OCI-M1 (cell line): ENCODE data around the gene NOTCH1.

Experiments used
- DNase-seq: peaks from one replicate; lab custom pipeline; 2025; lab: John Stamatoyannopoulos, UW

The NOTCH1 gene

GRCh38 chr9:136484153-136485048 lies 61.4 kb downstream of the NOTCH1 start:
- peak; percentile 9 for DNase-seq

GRCh38 chr9:136483589-136484152 lies 62.2 kb downstream of the NOTCH1 start:
- peak; percentile 95 for DNase-seq

- peak; percentile 99 for DNase-seq
These were observed 62.9 kb downstream of the NOTCH1 start, which contains the start of gene SEC16A for GRCh38 chr9:136482793-136483588. Gene SEC16A (minus strand): TSS chr9:136483040. CDS start chr9:136477615, 5,425 bp downstream.

GRCh38 chr9:136482046-136482792 lies 63.6 kb downstream of the NOTCH1 start:
- DNase-seq: peak; percentile 76

GRCh38 chr9:136481558-136481957 lies 64.3 kb downstream of the NOTCH1 start:
- DNase-seq: peak; percentile 12

- no peak for DNase-seq
These were observed 69.3 kb downstream of the NOTCH1 start for GRCh38 chr9:136476369-136477150.

- no peak for DNase-seq
These were observed 70.6 kb downstream of the NOTCH1 start for GRCh38 chr9:136474974-136475865.

GRCh38 chr9:136474021-136474640 lies 71.7 kb downstream of the NOTCH1 start:
- no peak for DNase-seq

- DNase-seq: no peak
These were observed 72.5 kb downstream of the NOTCH1 start for GRCh38 chr9:136473354-136473721.

GRCh38 chr9:136472640-136473353 lies 73.1 kb downstream of the NOTCH1 start:
- DNase-seq: no peak

- no peak for DNase-seq
These were observed 73.9 kb downstream of the NOTCH1 start for GRCh38 chr9:136471802-136472487.

GRCh38 chr9:136470792-136471469 lies 74.9 kb downstream of the NOTCH1 start:
- DNase-seq: no peak

- DNase-seq: no peak
These were observed 75.5 kb downstream of the NOTCH1 start for GRCh38 chr9:136470356-136470755.

- no peak for DNase-seq
These were observed 78.1 kb downstream of the NOTCH1 start for GRCh38 chr9:136467766-136468165.

GRCh38 chr9:136466155-136466541 lies 79.7 kb downstream of the NOTCH1 start:
- DNase-seq: no peak

GRCh38 chr9:136465500-136466154 lies 80.2 kb downstream of the NOTCH1 start:
- DNase-seq: no peak

GRCh38 chr9:136464241-136464640 lies 81.6 kb downstream of the NOTCH1 start:
- no peak for DNase-seq
